A549 (cell line): ENCODE results near the gene ST8SIA1. TPM values are rescaled to one million over a fixed set of nuclear protein-coding genes. Genes with fewer than 3 reads are reported as not detected.
A peak's percentile ranks its signal among the peaks of the same experiment; 100 is the strongest.

ENCODE experiments used
- ATAC-seq, 2 experiments: fragments of 200-7000 bp in 1 of 2; fragments of >200 bp in 1 of 2; cut with Nextera tagmentation in 1 of 2; cut with Tn5 transposase in 1 of 2; 3 replicates each; pipeline versions ENCODE4 v1.8.0 to v1.9.1; 2018 to 2020; ENCODE audit warnings: mild to moderate bottlenecking in 1 of 2, moderate library complexity in 1 of 2
- CTCF ChIA-PET: fragments of 300-600 bp; sonication (Branson Sonifier 250); formaldehyde crosslinking; extraction: SDS; loops from one replicate; lab custom pipeline; 2021; ENCODE audit warnings: antibody characterized with exemption, inconsistent platforms; lab: Yijun Ruan, JAX
- POLR2A ChIA-PET: fragments of 350-600 bp; formaldehyde crosslinking; extraction: SDS; loops from one replicate; lab custom pipeline; 2021; ENCODE audit warnings: antibody characterized with exemption, inconsistent platforms; lab: Yijun Ruan, JAX
- DNase-seq, 2 experiments: peaks; one replicate each; pipeline versions ENCODE4 v3.0.0 to v3.0.0-alpha.2; 2011 to 2016; ENCODE audit warnings: low read depth in 1 of 2, low spot score in 1 of 2
- FAIRE-seq: peaks from 2 replicates; lab custom pipeline; 2011; peaks lifted over from hg19 to GRCh38; lab: Jason Lieb, UNC
- H3K27ac ChIP-seq, 2 experiments: fragments of >200 bp; sonication (Bioruptor Twin); formaldehyde crosslinking; 3 replicates each; pipeline ENCODE4 v1.5.1; 2016 to 2017
- H3K4me1 ChIP-seq: fragments of >200 bp; sonication (Bioruptor Twin); formaldehyde crosslinking; 3 replicates; pipeline ENCODE4 v1.6.1; 2016
- H3K4me2 ChIP-seq: fragments of >200 bp; sonication (Bioruptor Twin); formaldehyde crosslinking; 3 replicates; pipeline ENCODE4 v1.6.1; 2016
- H3K4me3 ChIP-seq: fragments of >200 bp; sonication (Bioruptor Twin); formaldehyde crosslinking; 3 replicates; pipeline ENCODE4 v1.5.1; 2016
- H3K9me3 ChIP-seq: fragments of >200 bp; sonication (Bioruptor Twin); formaldehyde crosslinking; 3 replicates; pipeline ENCODE4 v1.6.1; 2016
- CHD2 ChIP-seq: fragments of 150-350 bp; IDR thresholded peaks from 2 replicates; pipeline ENCODE4 v1.6.1; 2014; ENCODE audit warnings: low read length; ENCODE audit not compliant: partially characterized antibody
- FOSL2 ChIP-seq, 2 experiments: fragments of 450-650 bp in 1 of 2; fragments of >200 bp in 1 of 2; sonication (Bioruptor Twin) in 1 of 2; formaldehyde crosslinking; IDR thresholded peaks; 2 replicates each; pipeline versions ENCODE4 v1.5.0 to v1.6.1; 2016 to 2020; ENCODE audit warnings: mild to moderate bottlenecking in 1 of 2, moderate library complexity in 1 of 2
- GATA3 ChIP-seq: IDR thresholded peaks from 2 replicates; pipeline ENCODE4 v1.6.1; 2012; ENCODE audit warnings: borderline replicate concordance
- JUN ChIP-seq, 2 experiments: fragments of >200 bp; sonication (Bioruptor Twin); formaldehyde crosslinking; IDR thresholded peaks; 2 replicates in 1 of 2; 3 replicates in 1 of 2; pipeline ENCODE4 v1.6.1; 2016 to 2017
- JUNB ChIP-seq: fragments of >200 bp; sonication (Bioruptor Twin); formaldehyde crosslinking; IDR thresholded peaks from 2 replicates; pipeline ENCODE4 v1.6.1; 2016
- MAFK ChIP-seq: fragments of 450-650 bp; IDR thresholded peaks from 2 replicates; pipeline ENCODE4 v1.6.1; 2014; ENCODE audit not compliant: partially characterized antibody
- RAD21 ChIP-seq, 2 experiments: fragments of >200 bp in 1 of 2; sonication (Bioruptor Twin) in 1 of 2; formaldehyde crosslinking in 1 of 2; IDR thresholded peaks in 1 of 2; conservative IDR thresholded peaks in 1 of 2; 2 replicates in 1 of 2; 3 replicates in 1 of 2; pipeline ENCODE4 v1.6.1; 2012 to 2018; ENCODE audit warnings: inconsistent platforms in 1 of 2
- RFX5 ChIP-seq: fragments of 450-650 bp; IDR thresholded peaks from 2 replicates; pipeline ENCODE4 v1.7.1; 2014; ENCODE audit warnings: antibody characterized with exemption, mild to moderate bottlenecking, moderate library complexity
- WGBS: methylation state at CpG from one replicate; pipeline ENCODE4 v1.1.6; 2017; ENCODE audit errors: missing lambda C conversion rate; 5-methylcytosine and 5-hydroxymethylcytosine counted together
- polyA plus RNA-seq, 4 experiments: library from polyadenylated mRNA; depleted of rRNA in 3 of 4; stranded (reverse); fragments of >200 nt; fragmentation: RNase III in 1 of 4; extraction: RNeasy Plus Mini Kit Qiagen cat#74134 plus additional on column Dnase treatment in 1 of 4; gene quantifications; 2 replicates in 3 of 4; 3 replicates in 1 of 4; pipeline ENCODE4 v1.2.3, GENCODE V29; 2011 to 2017
- TF ChIP-seq, protein P1 (sequence below): IDR thresholded peaks from 2 replicates; pipeline ENCODE4 v1.6.1; 2012; ENCODE audit warnings: low read depth, borderline replicate concordance
- TF ChIP-seq, protein P2 (sequence below): IDR thresholded peaks from 2 replicates; pipeline ENCODE4 v1.6.1; 2012
- TF ChIP-seq, protein P3 (sequence below): fragments of >200 bp; sonication (Bioruptor Twin); formaldehyde crosslinking; IDR thresholded peaks from 3 replicates; pipeline ENCODE4 v1.5.1; 2016

The ST8SIA1 gene
- polyA plus RNA-seq, 2 of the 4 experiments (the other 2 are of a cell fraction): 0.41 to 1.1 TPM

DNA sequence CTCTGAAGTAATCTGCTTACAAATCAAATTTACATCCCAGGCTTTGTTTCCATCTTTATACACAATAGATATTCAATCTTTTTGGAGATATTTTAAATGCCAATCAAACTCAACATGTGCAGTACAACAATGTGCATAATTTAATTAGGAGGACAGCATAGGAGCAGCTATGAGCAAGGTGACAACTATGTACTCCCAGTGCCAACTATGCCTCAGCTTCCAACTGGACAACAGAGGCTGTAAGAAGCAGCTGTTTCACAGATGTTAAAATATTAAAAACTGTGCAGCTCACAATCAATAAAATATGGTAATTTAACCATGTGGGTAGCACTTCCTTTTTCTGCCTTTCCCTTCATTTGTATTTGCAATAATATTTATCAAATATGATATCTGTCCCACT lies 99.9 kb downstream of the ST8SIA1 start:
- DNase-seq (no peak), ATAC-seq (no peak), FAIRE-seq (no peak)
- Histone ChIP-seq H3K4me3 (no peak overlapping the region), H3K27ac (no peak overlapping the region), H3K4me1 (peaks cover 16% of the 10 kb centered on the region), H3K9me3 (peaks cover 3% of the 10 kb centered on the region; the same call in 1 of the 3 replicates), H3K4me2 (no peak overlapping the region)
- ChIA-PET POLR2A (no interaction called here), CTCF (interaction anchor here (1.3 kb wide), 1 partner anchor 101 kb away, joined by 3 read pairs; no protein-coding TSS in a partner anchor)
- TF ChIP-seq MAFK: peak; percentile 17
- TF ChIP-seq, protein P1, sequence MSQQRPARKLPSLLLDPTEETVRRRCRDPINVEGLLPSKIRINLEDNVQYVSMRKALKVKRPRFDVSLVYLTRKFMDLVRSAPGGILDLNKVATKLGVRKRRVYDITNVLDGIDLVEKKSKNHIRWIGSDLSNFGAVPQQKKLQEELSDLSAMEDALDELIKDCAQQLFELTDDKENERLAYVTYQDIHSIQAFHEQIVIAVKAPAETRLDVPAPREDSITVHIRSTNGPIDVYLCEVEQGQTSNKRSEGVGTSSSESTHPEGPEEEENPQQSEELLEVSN: no peak

DNA sequence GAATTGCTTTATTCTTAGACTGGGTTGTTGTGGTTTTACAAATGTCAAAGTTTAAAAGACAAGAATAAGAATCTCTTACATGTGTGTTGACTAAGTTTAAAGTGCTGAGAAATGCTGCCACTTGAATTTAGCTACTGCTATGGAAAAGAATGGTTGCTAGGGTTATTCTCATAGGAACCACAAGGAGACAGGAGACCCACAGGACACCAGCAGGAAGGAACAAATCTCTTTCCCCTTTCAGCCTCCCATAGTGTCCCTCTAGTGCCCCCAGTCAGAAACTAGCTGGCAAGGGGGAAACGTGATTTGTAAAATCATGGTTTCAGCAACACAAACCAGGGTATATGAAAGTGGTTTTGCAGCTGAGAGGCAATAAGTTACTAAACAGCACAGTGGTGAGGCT lies 102.7 kb downstream of the ST8SIA1 start:
- Histone ChIP-seq H3K9me3 (no peaks in the 10 kb centered on the region), H3K4me3 (no peak overlapping the region), H3K4me2 (no peak overlapping the region), H3K4me1 (peaks cover 28% of the 10 kb centered on the region), H3K27ac (0 out of 6 replicates have a peak overlapping the region, but pooled peaks of 1 of the 2 experiments have one; percentile 39)
- FAIRE-seq: no peak
- ChIA-PET CTCF (interaction anchor here (0.7 to 1.8 kb wide), 5 partner anchors 13 to 104 kb away, joined by 3 to 5 read pairs (median 3); no protein-coding TSS in a partner anchor), POLR2A (no interaction called here)
- 75% methylated on average over 1 of the region's 1 CpG for WGBS
- TF ChIP-seq JUN (IDR thresholded peaks at IDR 0.05) (no peak), RAD21 (conservative IDR thresholded peaks at IDR 0.05 in 1 of 2, IDR thresholded peaks at IDR 0.05 in 1 of 2) (peak in 1 of 2 experiments; percentile 28; a peak in 1 of 5 replicates)
- TF ChIP-seq, protein P2, sequence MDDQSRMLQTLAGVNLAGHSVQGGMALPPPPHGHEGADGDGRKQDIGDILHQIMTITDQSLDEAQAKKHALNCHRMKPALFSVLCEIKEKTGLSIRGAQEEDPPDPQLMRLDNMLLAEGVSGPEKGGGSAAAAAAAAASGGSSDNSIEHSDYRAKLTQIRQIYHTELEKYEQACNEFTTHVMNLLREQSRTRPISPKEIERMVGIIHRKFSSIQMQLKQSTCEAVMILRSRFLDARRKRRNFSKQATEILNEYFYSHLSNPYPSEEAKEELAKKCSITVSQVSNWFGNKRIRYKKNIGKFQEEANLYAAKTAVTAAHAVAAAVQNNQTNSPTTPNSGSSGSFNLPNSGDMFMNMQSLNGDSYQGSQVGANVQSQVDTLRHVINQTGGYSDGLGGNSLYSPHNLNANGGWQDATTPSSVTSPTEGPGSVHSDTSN: no peak
- ATAC-seq: no peak
- peak; percentile 3 to 32 for DNase-seq

DNA sequence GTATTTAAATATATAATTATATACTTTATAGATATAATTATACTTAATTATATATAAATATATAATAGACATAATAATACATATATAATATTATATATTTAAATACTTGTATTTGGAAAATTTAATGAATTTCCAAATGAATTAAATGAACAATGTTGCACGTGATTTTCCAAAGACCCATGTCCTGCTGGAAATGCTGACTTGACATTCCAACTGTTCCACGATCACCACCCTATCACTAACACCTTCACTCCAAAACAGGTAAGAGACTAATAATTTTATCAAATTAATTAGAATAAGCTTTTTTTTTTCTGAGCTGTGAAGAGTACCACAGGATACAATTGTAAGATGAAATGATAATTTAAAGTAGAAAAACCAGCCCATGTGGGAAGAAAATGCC lies 103.4 kb downstream of the ST8SIA1 start:
- Histone ChIP-seq H3K4me1 (peaks cover 28% of the 10 kb centered on the region), H3K4me2 (peak overlapping the region; percentile 55), H3K4me3 (no peak overlapping the region), H3K27ac (peak overlapping the region in 1 of 2 experiments; percentile 43; a peak in 3 of 6 replicates), H3K9me3 (no peaks in the 10 kb centered on the region)
- FAIRE-seq (no peak), ATAC-seq (no peak), DNase-seq (no peak)
- POLR2A ChIA-PET: interaction anchor here (1.7 kb wide), 1 partner anchor 51 kb away, joined by 3 read pairs; no protein-coding TSS in a partner anchor
- CTCF ChIA-PET: interaction anchor here (1.0 to 1.8 kb wide), 5 partner anchors 26 to 212 kb away, joined by 3 to 5 read pairs (median 3); no protein-coding TSS in a partner anchor
- WGBS: 86% methylated on average over 2 of the region's 2 CpGs
- TF ChIP-seq, protein P2: no peak
- TF ChIP-seq MAFK: peak; percentile 74

DNA sequence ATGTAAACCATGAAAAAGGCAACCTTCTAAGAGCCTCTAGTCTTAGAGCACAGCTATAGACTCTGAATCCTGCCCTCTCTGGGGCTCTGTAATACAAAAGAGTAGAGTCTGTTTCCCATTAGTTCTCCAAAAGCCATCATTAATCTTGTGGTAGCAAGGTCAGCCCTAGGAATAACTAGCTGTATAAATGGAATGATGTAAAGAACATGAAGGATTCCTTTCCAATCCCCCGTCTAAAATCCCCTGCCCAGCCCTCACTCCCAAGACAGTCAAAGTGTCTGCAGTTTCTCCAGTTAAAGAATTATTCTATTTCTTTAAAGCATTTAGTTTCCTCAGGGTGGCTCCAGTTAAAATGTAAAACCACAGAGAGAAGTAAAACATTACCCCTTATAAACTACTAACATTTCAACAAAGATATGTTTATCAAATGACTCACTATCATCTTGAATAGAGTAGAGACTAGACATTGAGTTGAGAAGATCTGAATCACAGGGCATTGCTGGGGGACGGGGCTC lies 104.2 kb downstream of the ST8SIA1 start:
- ChIA-PET CTCF (interaction anchor here (0.7 to 1.7 kb wide), 3 partner anchors 100 to 213 kb away, joined by 3 to 4 read pairs (median 3); no protein-coding TSS in a partner anchor), POLR2A (interaction anchor here (0.6 to 1.7 kb wide), 3 partner anchors 46 to 153 kb away, joined by 3 to 9 read pairs (median 3); no protein-coding TSS in a partner anchor)
- no peak overlapping the region for H3K4me3 ChIP-seq
- ATAC-seq: peak; percentile 83 to 91
- no peaks in the 10 kb centered on the region for H3K9me3 ChIP-seq
- no peak for FAIRE-seq
- peak; percentile 32; the same call in 1 of the 2 replicates for TF ChIP-seq JUNB
- TF ChIP-seq CHD2: no peak
- TF ChIP-seq, protein P3, sequence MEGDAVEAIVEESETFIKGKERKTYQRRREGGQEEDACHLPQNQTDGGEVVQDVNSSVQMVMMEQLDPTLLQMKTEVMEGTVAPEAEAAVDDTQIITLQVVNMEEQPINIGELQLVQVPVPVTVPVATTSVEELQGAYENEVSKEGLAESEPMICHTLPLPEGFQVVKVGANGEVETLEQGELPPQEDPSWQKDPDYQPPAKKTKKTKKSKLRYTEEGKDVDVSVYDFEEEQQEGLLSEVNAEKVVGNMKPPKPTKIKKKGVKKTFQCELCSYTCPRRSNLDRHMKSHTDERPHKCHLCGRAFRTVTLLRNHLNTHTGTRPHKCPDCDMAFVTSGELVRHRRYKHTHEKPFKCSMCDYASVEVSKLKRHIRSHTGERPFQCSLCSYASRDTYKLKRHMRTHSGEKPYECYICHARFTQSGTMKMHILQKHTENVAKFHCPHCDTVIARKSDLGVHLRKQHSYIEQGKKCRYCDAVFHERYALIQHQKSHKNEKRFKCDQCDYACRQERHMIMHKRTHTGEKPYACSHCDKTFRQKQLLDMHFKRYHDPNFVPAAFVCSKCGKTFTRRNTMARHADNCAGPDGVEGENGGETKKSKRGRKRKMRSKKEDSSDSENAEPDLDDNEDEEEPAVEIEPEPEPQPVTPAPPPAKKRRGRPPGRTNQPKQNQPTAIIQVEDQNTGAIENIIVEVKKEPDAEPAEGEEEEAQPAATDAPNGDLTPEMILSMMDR: no peak
- TF ChIP-seq FOSL2 (IDR thresholded peaks at IDR 0.05): 0 out of 2 replicates have a peak, but pooled peaks have one; percentile 33
- 0 out of 2 replicates have a peak, but pooled peaks have one; percentile 6 for TF ChIP-seq FOSL2 (CRISPR knock-in tag; IDR thresholded peaks at IDR 0.05)
- no peak for TF ChIP-seq RFX5
- TF ChIP-seq GATA3: no peak; the same call in 1 of the 2 replicates
- peak; percentile 24 to 39 for DNase-seq
- peak overlapping the region; percentile 68 to 82; a peak in 5 of 6 replicates for H3K27ac ChIP-seq
- H3K4me1 ChIP-seq: peaks cover 28% of the 10 kb centered on the region
- peak overlapping the region; percentile 55 for H3K4me2 ChIP-seq
- 0% methylated on average over 2 of the region's 2 CpGs for WGBS
